GM21717 (cell line): ENCODE results near the gene PRR15.

Source experiments
- ATAC-seq: cut with Tn5 transposase; IDR thresholded peaks from one replicate; pipeline ENCODE4 v1.9.1; 2021; ENCODE audit warnings: mild to moderate bottlenecking, moderate library complexity; ENCODE audit not compliant: unreplicated experiment

PRR15 gene

GRCh38 chr7:29567174-29567573, 3.5 kb downstream of the PRR15 start:
- ATAC-seq = no peak

GRCh38 chr7:29569648-29570047, 6.0 kb downstream of the PRR15 start:
- ATAC-seq = no peak

DNA sequence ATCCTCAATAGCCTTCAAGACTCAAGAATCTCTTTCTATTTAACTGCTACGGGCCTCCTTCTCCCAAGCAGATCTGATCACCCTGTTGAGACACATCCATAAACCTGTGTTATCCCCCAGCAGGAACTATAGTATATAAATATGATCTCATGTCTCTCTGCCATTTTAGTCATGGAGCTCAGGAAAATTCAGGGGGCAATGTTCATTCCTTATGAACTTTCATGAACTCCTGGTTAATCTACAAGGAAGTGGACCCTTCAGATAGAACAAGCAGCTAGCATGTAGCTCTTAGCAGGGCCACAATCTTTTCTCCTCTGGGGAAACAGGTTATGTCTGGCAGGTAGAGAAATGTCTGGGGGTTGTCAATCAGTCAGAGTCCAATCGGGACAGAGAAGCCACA, 8.9 kb downstream of the PRR15 start:
- ATAC-seq = no peak

- no peak for ATAC-seq
These were observed 9.9 kb downstream of the PRR15 start for GRCh38 chr7:29573567-29573966.

- ATAC-seq = no peak
These were observed 11.0 kb downstream of the PRR15 start for GRCh38 chr7:29574659-29575058.

DNA sequence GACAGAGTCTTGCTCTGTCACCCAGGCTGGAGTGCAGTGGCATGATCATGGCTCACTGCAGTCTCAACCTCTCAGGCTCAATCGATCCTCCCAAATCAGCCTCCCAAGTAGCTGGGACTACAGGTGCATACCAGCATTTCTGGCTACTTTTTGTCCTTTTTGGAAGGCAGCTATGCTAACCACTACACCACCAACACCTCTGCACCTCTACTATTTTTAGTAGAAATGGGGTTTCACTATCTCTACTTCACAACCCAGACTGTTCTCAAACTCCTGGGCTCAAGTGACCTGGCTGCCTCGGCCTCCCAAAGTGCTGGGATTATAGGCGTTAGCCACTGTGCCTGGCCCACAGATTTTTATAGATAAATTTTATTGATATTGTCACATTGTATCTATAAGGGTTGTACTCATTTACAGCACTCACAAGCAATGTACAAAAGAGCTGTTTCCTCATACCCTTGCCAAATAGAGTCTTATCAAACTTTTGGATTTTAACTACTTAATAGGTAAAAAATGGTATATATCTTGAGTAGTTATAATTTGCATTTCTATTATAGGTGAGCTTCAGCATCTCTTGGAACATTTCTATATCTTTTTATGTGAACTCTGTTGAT, 23.7 kb downstream of the PRR15 start:
- ATAC-seq = no peak

GRCh38 chr7:29588212-29588611, 24.6 kb downstream of the PRR15 start:
- no peak for ATAC-seq

- peak; percentile 92 for ATAC-seq
These were observed 25.5 kb downstream of the PRR15 start for GRCh38 chr7:29588900-29589696.

DNA sequence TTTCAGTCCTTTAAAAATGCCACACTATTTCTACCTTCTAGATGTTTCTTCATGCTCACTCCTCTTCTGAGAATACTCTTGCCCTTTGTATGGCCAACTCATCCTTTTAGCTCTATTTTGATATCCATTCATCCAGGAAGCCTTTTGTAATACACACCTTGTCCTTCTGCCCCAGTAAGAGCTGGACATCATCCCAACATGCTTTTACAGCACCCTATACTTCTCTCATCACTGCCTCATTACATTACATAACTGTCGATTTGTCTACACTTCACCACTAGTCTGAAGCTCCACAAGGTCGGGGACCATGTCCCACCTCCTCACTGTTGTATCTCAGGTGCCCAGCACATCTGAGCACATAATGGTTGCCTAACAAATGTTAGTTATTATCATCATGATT, 29.2 kb downstream of the PRR15 start:
- no peak for ATAC-seq

GRCh38 chr7:29593459-29593858, 29.8 kb downstream of the PRR15 start:
- no peak for ATAC-seq

GRCh38 chr7:29596593-29597178, 33.1 kb downstream of the PRR15 start:
- no peak for ATAC-seq

DNA sequence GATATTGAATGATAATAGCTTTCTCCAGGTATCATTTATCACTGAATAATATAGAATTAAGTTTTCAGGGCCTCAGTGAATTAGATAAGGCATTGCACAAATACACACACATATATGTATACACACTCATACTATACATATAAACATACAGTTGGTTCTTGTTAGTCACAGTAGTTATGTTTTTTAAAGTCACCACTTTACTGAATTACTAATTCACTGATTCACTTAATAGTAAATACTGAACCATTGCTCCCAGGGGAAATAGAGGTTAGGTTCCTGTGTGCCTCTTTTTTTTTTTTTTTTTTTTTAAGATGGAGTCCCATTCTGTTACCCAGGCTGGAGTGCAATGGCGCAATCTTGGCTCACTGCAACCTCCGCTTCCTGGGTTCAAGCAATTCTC, 33.6 kb downstream of the PRR15 start:
- no peak for ATAC-seq

GRCh38 chr7:29598137-29598536, 34.5 kb downstream of the PRR15 start:
- ATAC-seq = no peak

DNA sequence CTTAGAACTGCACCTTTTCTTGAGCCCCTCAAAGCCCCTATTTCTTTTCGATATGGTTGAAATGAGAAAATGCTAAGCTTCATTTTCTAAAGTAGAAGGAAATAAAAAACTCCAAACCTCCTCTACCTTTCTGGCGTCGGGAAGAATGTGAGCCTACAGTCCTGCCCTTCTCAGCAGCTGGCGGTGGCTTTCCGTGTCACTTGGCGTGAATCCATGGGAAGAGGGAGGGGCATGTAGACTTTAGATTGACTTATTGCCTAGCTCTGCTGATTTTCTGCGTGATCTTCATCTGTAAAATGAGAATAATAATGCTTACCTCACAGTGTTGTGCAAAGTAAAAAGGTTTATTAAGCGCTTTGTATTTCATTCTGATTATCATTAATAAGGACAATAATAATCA, 35.0 kb downstream of the PRR15 start:
- no peak for ATAC-seq

GRCh38 chr7:29599026-29599425, 35.4 kb downstream of the PRR15 start:
- ATAC-seq = no peak

GRCh38 chr7:29600661-29601060, 37.0 kb downstream of the PRR15 start:
- ATAC-seq = no peak

- ATAC-seq = no peak
These were observed 40.4 kb downstream of the PRR15 start for GRCh38 chr7:29604052-29604451.

GRCh38 chr7:29604702-29605101, 41.1 kb downstream of the PRR15 start:
- ATAC-seq = no peak

- ATAC-seq = no peak
These were observed 42.0 kb downstream of the PRR15 start for GRCh38 chr7:29605671-29606070.

DNA sequence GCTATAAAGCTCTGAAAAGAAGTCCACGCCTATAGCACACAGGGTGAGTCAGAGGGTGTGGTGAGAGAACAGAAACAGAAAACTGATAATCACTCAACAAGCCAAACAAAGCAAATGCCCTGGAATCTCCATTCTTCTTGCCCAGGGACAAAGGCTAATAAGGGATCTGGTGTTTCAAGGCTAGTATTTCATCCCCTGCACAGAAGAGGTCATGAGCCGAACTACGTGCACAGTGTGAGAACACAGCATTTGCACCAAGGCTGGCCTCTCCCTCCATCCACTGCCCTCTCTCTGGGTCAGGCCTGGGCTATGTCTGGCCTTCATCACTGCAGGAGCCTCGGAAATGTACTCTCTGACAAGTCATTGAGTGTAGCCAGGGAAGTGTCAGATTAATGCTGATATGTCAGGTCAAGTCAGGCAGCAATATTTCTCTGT, 42.7 kb downstream of the PRR15 start:
- no peak for ATAC-seq

DNA sequence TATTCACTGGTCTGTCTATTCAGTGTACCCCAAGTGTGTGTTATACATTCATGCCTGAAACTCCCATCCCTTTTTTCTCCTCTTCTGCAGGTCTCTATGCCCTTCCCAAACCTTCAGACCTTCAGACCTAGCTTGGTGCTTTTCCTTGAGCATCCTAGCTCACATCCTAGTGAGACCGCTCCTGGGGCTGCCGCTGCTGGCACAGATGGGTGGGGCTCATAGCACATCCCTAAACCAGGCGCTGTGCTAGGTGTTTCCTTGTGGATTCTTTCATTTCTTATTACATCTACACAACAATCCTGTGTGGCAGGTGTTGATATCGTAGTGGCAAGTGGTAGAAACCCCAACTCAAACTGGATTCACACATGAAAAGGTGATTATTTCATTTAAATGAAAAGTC, 43.2 kb downstream of the PRR15 start:
- no peak for ATAC-seq

GRCh38 chr7:29607259-29607658, 43.6 kb downstream of the PRR15 start:
- no peak for ATAC-seq
